HUES48 (cell line): ENCODE results near the gene CADPS.

ENCODE experiments used
- H3K27ac ChIP-seq: one replicate; pipeline ENCODE4 v1.7.0; 2013; ENCODE audit warnings: low read depth, low read length, inconsistent platforms
- H3K27me3 ChIP-seq: 2 replicates; pipeline ENCODE4 v1.6.1; 2013; ENCODE audit warnings: mild to moderate bottlenecking, low read length; ENCODE audit not compliant: control insufficient read depth, insufficient read depth
- H3K36me3 ChIP-seq: 2 replicates; pipeline ENCODE4 v1.6.1; 2013; ENCODE audit warnings: low read length; ENCODE audit not compliant: control insufficient read depth, insufficient read depth
- H3K4me1 ChIP-seq: 2 replicates; pipeline ENCODE4 v1.6.1; 2013; ENCODE audit warnings: mild to moderate bottlenecking, low read length; ENCODE audit not compliant: control insufficient read depth, insufficient read depth
- H3K4me3 ChIP-seq: 2 replicates; pipeline ENCODE4 v1.5.1; 2013; ENCODE audit warnings: mild to moderate bottlenecking, low read depth, low read length
- H3K9ac ChIP-seq: 2 replicates; pipeline ENCODE4 v1.6.1; 2013; ENCODE audit warnings: mild to moderate bottlenecking, low read depth, low read length, moderate library complexity
- H3K9me3 ChIP-seq: 2 replicates; pipeline ENCODE4 v1.6.1; 2013; ENCODE audit warnings: low read length; ENCODE audit not compliant: control insufficient read depth, insufficient read depth

Gene CADPS

DNA sequence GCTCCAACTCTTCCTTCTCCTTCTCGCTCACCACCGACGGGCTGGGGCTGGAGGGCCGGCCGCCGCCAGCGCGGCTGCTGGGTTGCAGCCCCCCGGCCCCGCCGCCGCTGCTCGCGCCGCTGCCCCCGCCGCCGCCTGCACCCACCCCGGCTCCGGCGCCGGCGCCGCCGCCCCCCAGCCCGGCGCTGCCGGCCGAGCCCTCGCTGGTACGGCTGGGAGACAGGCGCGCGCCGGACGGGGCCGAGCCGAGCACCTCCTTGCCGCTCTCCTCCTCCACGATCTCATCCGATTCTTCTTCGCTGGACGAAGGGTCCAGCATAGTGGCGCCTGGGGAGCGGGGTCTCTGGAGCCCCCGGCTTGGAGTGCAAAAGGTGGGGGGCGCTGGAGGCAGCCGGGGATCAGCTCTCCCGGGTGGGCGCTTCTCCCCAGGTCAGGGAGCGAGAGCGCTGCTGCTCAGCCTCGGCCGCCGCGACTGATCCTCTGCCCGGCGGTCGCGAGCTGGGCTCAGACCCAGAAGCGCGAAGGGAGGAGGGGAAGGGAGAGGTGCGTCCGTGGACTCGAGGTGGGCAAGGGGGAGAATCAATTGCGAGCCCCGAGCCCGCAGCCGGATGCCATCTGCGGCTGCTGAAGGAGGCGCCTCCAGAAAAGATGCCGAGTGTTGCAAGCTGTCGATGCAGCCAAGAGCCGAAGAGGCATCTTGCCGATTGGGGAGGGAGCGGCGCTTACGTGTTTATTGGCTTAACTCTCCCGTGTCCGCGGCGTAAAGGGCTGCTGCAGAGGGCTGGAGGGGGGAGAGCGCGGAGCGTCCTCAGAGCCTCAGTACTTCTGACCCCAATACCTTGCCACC lies at the start of gene CADPS:
Gene CADPS (minus strand): TSS at position 706 of the 847 bp plus-strand sequence. CDS start 387 bp downstream, at position 319.
- no peaks in the 10 kb centered on the region for H3K9me3 ChIP-seq
- H3K4me3 ChIP-seq, result peak within 1 kb of the TSS; percentile 93
- no peaks in the 10 kb centered on the region for H3K36me3 ChIP-seq
- peaks cover 14% of the 10 kb centered on the region for H3K4me1 ChIP-seq
- H3K9ac ChIP-seq, result peak within 1 kb of the TSS; percentile 66
- H3K27me3 ChIP-seq, result no peaks in the 10 kb centered on the region
- H3K27ac ChIP-seq, result peak within 1 kb of the TSS; percentile 81

DNA sequence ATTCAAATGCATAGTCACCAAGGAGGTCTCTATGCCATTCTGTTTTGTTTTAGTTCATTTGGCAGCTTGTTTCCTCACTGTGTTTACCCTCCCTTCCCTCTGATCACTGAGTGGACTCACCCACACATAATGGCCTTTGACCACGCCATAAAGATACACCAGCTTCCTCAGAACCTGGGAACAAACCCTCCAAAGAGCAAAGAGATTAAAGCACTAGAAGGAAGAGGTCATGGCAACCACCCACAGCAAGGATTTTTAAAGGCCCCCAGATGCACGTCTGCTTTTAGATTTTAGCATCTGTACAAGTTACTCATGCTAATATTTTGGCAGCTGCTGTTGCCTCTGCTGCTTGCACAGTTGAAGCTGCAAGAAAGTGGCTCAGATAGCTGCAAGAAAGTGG lies 47.9 kb upstream of the CADPS start:
- Histone ChIP-seq H3K36me3 (no peaks in the 10 kb centered on the region), H3K27ac (no peak overlapping the region), H3K27me3 (no peaks in the 10 kb centered on the region), H3K9me3 (no peaks in the 10 kb centered on the region), H3K4me1 (peaks cover 13% of the 10 kb centered on the region), H3K4me3 (no peak overlapping the region), H3K9ac (no peak overlapping the region)

GRCh38 chr3:62922326-62922725 lies 47.1 kb upstream of the CADPS start:
- no peak overlapping the region for H3K27ac ChIP-seq

DNA sequence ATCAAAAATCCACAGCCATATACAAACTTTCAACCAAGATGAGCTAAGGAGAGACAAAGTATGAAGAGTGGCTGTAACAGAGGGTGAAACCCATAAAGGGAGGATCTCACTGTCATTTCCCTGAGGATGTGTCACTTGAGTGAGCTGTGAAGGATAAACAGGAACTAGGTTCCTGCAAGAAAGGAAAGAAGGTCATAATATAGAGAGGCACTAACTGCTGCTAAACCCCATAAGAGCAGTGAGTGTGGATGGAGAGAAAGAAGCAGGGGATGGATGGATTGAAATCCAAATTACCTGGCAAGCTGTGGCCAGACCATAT lies 45.2 kb upstream of the CADPS start:
- H3K27me3 ChIP-seq, result no peaks in the 10 kb centered on the region
- H3K36me3 ChIP-seq, result no peaks in the 10 kb centered on the region
- H3K27ac ChIP-seq, result no peak overlapping the region
- peaks cover 13% of the 10 kb centered on the region for H3K4me1 ChIP-seq
- H3K9me3 ChIP-seq, result no peaks in the 10 kb centered on the region
- H3K4me3 ChIP-seq, result no peak overlapping the region
- no peak overlapping the region for H3K9ac ChIP-seq

More at GRCh38 chr3:62922326-62922725, 47.1 kb upstream of the CADPS start:
- Histone ChIP-seq H3K9me3 (no peaks in the 10 kb centered on the region), H3K4me1 (peaks cover 13% of the 10 kb centered on the region), H3K27me3 (no peaks in the 10 kb centered on the region), H3K4me3 (no peak overlapping the region), H3K9ac (no peak overlapping the region), H3K36me3 (no peaks in the 10 kb centered on the region)

DNA sequence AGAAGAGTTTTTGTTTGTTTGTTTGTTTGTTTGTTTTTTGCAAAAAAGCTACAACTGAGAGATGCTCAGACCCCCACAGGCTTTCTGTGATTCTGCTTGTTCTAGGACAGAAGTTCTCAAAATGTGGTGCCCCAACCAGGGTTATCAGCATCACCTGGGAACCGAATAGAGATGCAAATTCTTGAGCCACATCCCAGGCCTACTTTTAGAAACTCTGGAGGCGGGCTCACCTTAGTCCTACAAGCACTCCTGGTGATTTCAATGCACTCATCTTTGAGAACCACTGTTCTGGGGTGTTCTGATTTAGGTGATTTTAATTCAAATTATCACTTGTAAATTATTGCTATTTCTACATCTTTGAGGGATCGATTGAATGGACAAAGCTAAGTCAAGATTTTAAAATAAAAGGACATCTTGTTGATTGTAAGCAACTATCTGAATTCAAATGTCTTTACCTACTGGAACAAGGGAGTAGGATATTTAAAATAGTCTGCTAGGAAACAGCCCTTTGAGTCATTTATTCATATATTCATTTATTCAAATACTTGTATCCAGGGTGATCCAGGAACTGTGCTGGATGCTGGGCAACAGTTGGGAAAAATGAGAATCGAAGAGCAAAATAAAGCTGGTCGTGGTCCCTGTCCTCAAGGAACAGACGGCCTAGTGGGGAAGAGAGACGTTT lies 44.7 kb upstream of the CADPS start:
- no peaks in the 10 kb centered on the region for H3K36me3 ChIP-seq
- no peaks in the 10 kb centered on the region for H3K27me3 ChIP-seq
- no peak overlapping the region for H3K27ac ChIP-seq
- peaks cover 13% of the 10 kb centered on the region for H3K4me1 ChIP-seq
- H3K9ac ChIP-seq, result no peak overlapping the region
- H3K9me3 ChIP-seq, result no peaks in the 10 kb centered on the region
- no peak overlapping the region for H3K4me3 ChIP-seq

- peaks cover 13% of the 10 kb centered on the region for H3K4me1 ChIP-seq
- no peaks in the 10 kb centered on the region for H3K36me3 ChIP-seq
- no peaks in the 10 kb centered on the region for H3K9me3 ChIP-seq
- H3K9ac ChIP-seq, result no peak overlapping the region
- no peaks in the 10 kb centered on the region for H3K27me3 ChIP-seq
- H3K27ac ChIP-seq, result no peak overlapping the region
- H3K4me3 ChIP-seq, result no peak overlapping the region
Observed at GRCh38 chr3:62918777-62919176, 43.6 kb upstream of the CADPS start.

DNA sequence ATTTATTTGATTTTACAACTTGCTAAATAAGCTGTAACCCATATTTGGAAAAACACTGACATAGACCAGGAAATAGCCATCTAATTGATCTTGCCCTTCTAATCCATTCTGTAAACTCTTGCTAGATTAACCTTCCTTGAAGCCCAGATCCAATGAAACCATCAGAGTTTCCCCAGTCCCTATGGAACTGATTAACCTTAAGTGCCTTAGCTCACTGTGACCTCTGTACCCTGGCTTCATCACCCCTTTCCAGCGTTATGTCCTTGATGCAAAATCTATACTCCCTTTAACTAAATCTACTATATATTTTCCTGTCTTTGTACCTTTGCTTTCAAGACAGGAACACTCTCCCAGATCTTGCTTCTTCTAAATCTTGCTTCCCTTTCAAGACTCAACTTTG lies 42.9 kb upstream of the CADPS start:
- H3K9ac ChIP-seq, result no peak overlapping the region
- peaks cover 13% of the 10 kb centered on the region for H3K4me1 ChIP-seq
- H3K27ac ChIP-seq, result peak overlapping the region; percentile 23
- no peaks in the 10 kb centered on the region for H3K9me3 ChIP-seq
- H3K36me3 ChIP-seq, result no peaks in the 10 kb centered on the region
- H3K27me3 ChIP-seq, result no peaks in the 10 kb centered on the region
- no peak overlapping the region for H3K4me3 ChIP-seq

DNA sequence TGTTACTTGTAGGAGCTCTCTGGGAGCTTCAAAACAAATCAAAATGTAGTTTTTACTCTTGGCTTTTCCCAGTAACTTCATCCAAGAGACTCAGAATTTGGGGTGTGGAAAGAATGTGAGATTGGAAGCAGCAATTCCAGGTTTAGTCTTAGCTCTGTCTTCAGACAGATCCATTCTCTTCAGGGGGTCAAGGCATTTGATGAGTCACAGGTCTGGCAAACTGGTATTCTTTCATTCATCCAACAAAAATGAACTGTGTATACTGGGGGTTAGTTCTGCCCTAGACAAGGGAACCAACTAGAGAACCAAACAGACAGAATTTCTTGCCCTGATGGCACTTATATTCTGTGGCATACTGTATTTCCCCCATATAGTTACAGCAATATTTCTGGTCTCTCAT lies 36.3 kb upstream of the CADPS start:
- H3K4me1 ChIP-seq, result peaks cover 9% of the 10 kb centered on the region
- H3K9ac ChIP-seq, result no peak overlapping the region
- no peaks in the 10 kb centered on the region for H3K36me3 ChIP-seq
- H3K4me3 ChIP-seq, result no peak overlapping the region
- H3K9me3 ChIP-seq, result no peaks in the 10 kb centered on the region
- no peak overlapping the region for H3K27ac ChIP-seq
- H3K27me3 ChIP-seq, result no peaks in the 10 kb centered on the region

GRCh38 chr3:62905331-62905730 lies 30.1 kb upstream of the CADPS start:
- H3K4me3 ChIP-seq, result no peak overlapping the region
- no peaks in the 10 kb centered on the region for H3K9me3 ChIP-seq
- H3K27me3 ChIP-seq, result no peaks in the 10 kb centered on the region; the same call in 1 of the 2 replicates
- H3K9ac ChIP-seq, result no peak overlapping the region
- H3K27ac ChIP-seq, result no peak overlapping the region
- H3K4me1 ChIP-seq, result peaks cover 6% of the 10 kb centered on the region; the same call in 1 of the 2 replicates
- no peaks in the 10 kb centered on the region for H3K36me3 ChIP-seq

DNA sequence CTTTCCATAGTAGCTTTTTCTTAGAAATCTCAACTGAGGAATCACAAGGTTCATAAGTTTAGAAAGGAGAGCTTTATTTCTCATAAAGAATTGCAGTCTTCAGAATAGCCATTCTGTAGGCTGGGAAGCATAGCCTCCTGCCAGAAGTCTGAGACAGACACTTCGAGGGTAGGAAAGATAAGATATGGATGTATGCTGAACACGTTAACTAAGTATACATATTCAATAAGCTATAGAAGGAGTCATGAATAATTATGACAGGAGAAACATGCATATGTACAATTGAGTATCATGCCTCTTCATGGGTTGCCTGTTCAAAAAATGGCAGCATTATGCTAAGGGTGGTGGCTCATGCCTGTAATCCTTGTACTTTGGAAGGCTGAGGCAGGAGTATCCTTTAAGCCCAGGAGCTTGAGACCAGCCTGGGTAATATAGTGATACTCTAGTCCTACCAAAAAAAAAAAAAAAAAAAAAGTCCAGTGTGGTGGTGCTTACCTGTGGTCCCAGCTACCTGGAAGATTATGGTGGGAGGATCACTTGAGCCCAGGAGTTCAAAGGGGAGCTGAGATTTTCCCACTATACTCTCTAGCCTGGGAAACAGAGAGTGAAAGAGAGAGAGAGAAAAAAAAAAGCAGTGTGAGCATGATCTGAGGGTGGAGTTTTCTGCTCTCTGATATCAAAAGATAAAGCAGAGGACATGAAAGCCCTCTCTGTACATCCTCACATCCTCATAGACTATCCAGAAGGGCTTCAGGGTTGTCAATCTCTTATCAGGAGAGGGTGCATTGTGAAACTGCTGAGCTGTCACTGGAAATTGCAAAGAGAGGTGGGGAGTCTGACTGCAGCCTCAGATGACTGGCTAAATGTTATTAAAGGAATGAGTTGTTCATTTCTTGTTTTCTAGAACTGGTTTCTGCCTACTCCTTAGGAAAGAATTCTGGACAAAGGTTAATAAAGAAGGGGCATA lies 23.6 kb upstream of the CADPS start:
- no peaks in the 10 kb centered on the region for H3K36me3 ChIP-seq
- H3K9ac ChIP-seq, result no peak overlapping the region
- H3K4me1 ChIP-seq, result peaks cover 5% of the 10 kb centered on the region; the same call in 1 of the 2 replicates
- H3K9me3 ChIP-seq, result 0 out of 2 replicates have a peak, but pooled peaks cover 5% of the 10 kb centered on the region
- no peaks in the 10 kb centered on the region; the same call in 1 of the 2 replicates for H3K27me3 ChIP-seq
- no peak overlapping the region for H3K27ac ChIP-seq
- H3K4me3 ChIP-seq, result no peak overlapping the region
